ENCODE results near the gene SLC19A2. TPM values are rescaled to one million over a fixed set of nuclear protein-coding genes. Genes with fewer than 3 reads are reported as not detected.

SLC19A2 gene
- polyA plus RNA-seq, 1 donor (not counting 4 experiments of a cell fraction or from before 2014, with no cell fraction given) = 11.9 TPM

GRCh38 chr1:169475806-169476387, 9.8 kb downstream of the SLC19A2 start:
- Histone ChIP-seq H4K20me1 (ENCODE audit: control insufficient read depth, extremely low read depth, insufficient read depth, low read length) (no peaks in the 10 kb centered on the region), H3K36me3 (ENCODE audit: control insufficient read depth in 2 of 2, extremely low read depth in 1 of 2, insufficient read depth in 2 of 2, low read length in 2 of 2) (no peaks in the 10 kb centered on the region), H3K27ac (ENCODE audit: control insufficient read depth, insufficient read depth, low read length) (no peak overlapping the region), H3K27me3 (ENCODE audit: control insufficient read depth, extremely low read depth, insufficient read depth, low read length) (no peaks in the 10 kb centered on the region), H3K79me2 (ENCODE audit: control insufficient read depth, insufficient read depth, low read length) (peaks cover 5% of the 10 kb centered on the region), H3K9me3 (ENCODE audit: control insufficient read depth, low read depth, low read length) (no peaks in the 10 kb centered on the region), H3K4me2 (ENCODE audit: control insufficient read depth, extremely low read depth, insufficient read depth, low read depth, low read length) (no peak overlapping the region), H3K4me3 (ENCODE audit: control insufficient read depth in 2 of 3, extremely low read depth in 1 of 3, insufficient read depth in 2 of 3, low read depth in 1 of 3, low read length in 3 of 3) (no peak overlapping the region), H2AFZ (ENCODE audit: control insufficient read depth, low read length) (no peak overlapping the region), H3K4me1 (ENCODE audit: control insufficient read depth, extremely low read depth, insufficient read depth, low read length) (no peaks in the 10 kb centered on the region), H3K9me1 (ENCODE audit: control insufficient read depth, extremely low read depth, insufficient read depth, low read length) (no peaks in the 10 kb centered on the region), H3K9ac (ENCODE audit: control insufficient read depth, extremely low read depth, insufficient read depth, low read length) (no peak overlapping the region)
- TF ChIP-seq CTCF (optimal IDR thresholded peaks at IDR 0.05 in 1 of 3, IDR thresholded peaks at IDR 0.05 in 1 of 3, conservative IDR thresholded peaks at IDR 0.05 in 1 of 3; ENCODE audit: extremely low read depth in 1 of 3, insufficient read depth in 2 of 3, low read length in 3 of 3) = no peak
- no peak for TF ChIP-seq EZH2 (IDR thresholded peaks at IDR 0.05; ENCODE audit: low read length)
- DNase-seq (ENCODE audit: low read depth, low spot score) (no peak), FAIRE-seq (no peak)
- dilution Hi-C loops (cut with MboI; ENCODE audit: extremely low pct_ligation_motif_present, low sequenced_read_pairs) = no loop called here

GRCh38 chr1:169474302-169474995, 11.3 kb downstream of the SLC19A2 start:
- Histone ChIP-seq H2AFZ (ENCODE audit: control insufficient read depth, low read length) (no peak overlapping the region), H3K27me3 (ENCODE audit: control insufficient read depth, extremely low read depth, insufficient read depth, low read length) (no peaks in the 10 kb centered on the region), H3K9me3 (ENCODE audit: control insufficient read depth, low read depth, low read length) (no peaks in the 10 kb centered on the region), H3K79me2 (ENCODE audit: control insufficient read depth, insufficient read depth, low read length) (peaks cover 2% of the 10 kb centered on the region), H3K9ac (ENCODE audit: control insufficient read depth, extremely low read depth, insufficient read depth, low read length) (no peak overlapping the region), H3K4me2 (ENCODE audit: control insufficient read depth, extremely low read depth, insufficient read depth, low read depth, low read length) (no peak overlapping the region), H4K20me1 (ENCODE audit: control insufficient read depth, extremely low read depth, insufficient read depth, low read length) (no peaks in the 10 kb centered on the region), H3K27ac (ENCODE audit: control insufficient read depth, insufficient read depth, low read length) (no peak overlapping the region), H3K4me1 (ENCODE audit: control insufficient read depth, extremely low read depth, insufficient read depth, low read length) (no peaks in the 10 kb centered on the region), H3K4me3 (ENCODE audit: control insufficient read depth in 2 of 3, extremely low read depth in 1 of 3, insufficient read depth in 2 of 3, low read depth in 1 of 3, low read length in 3 of 3) (no peak overlapping the region), H3K9me1 (ENCODE audit: control insufficient read depth, extremely low read depth, insufficient read depth, low read length) (no peaks in the 10 kb centered on the region), H3K36me3 (ENCODE audit: control insufficient read depth in 2 of 2, extremely low read depth in 1 of 2, insufficient read depth in 2 of 2, low read length in 2 of 2) (no peaks in the 10 kb centered on the region)
- DNase-seq (ENCODE audit: low read depth, low spot score) (no peak), FAIRE-seq (no peak)
- TF ChIP-seq EZH2 (IDR thresholded peaks at IDR 0.05; ENCODE audit: low read length) (no peak), CTCF (optimal IDR thresholded peaks at IDR 0.05 in 1 of 3, IDR thresholded peaks at IDR 0.05 in 1 of 3, conservative IDR thresholded peaks at IDR 0.05 in 1 of 3; ENCODE audit: extremely low read depth in 1 of 3, insufficient read depth in 2 of 3, low read length in 3 of 3) (no peak)
- dilution Hi-C loops (cut with MboI; ENCODE audit: extremely low pct_ligation_motif_present, low sequenced_read_pairs) = no loop called here

All from keratinocyte (primary cell).